K562 (cell line): ENCODE data around the gene NTN1. TPM values are rescaled to one million over a fixed set of nuclear protein-coding genes. Genes with fewer than 3 reads are reported as not detected.
"Not testable (repeated sequence)": the region's sequence is repeated elsewhere in the genome, so short reads cannot be mapped to it uniquely, and the experiment has no call there.

ENCODE experiments used
- ATAC-seq: fragments of 200-7000 bp; cut with Tn5 transposase; 3 replicates; pipeline ENCODE4 v1.9.1; 2020; ENCODE audit warnings: moderate library complexity
- BruUV-seq: library from RNA; stranded (reverse); fragments of 400-500 nt; replicated peaks from 2 replicates; lab custom pipeline; 2021; lab: Mats Ljungman, UMichigan
- CTCF ChIA-PET: fragments of 300-600 bp; formaldehyde crosslinking; extraction: SDS; loops from one replicate; lab custom pipeline; 2021; ENCODE audit warnings: low intra/inter-chr PET ratio; lab: Yijun Ruan, JAX
- POLR2A ChIA-PET: fragments of 300-600, 350-650 bp; sonication (Branson Sonifier 250); formaldehyde crosslinking; extraction: SDS; loops from one replicate; lab custom pipeline; 2021; ENCODE audit warnings: antibody characterized with exemption, inconsistent platforms; lab: Yijun Ruan, JAX
- DNase-seq, 4 experiments: peaks; one replicate each; pipeline versions ENCODE4 v3.0.0 to v3.0.0-alpha.2; 2011 to 2018; ENCODE audit warnings: low spot score in 3 of 4, mixed read lengths in 3 of 4; ENCODE audit errors: extremely low read depth in 1 of 4
- FAIRE-seq: peaks from 2 replicates; lab custom pipeline; 2011; peaks lifted over from hg19 to GRCh38; lab: Jason Lieb, UNC
- H2AFZ ChIP-seq: 2 replicates; pipeline ENCODE4 v1.6.0; 2011; ENCODE audit warnings: low read depth, low read length, control low read depth, inconsistent platforms
- H3K27ac ChIP-seq: fragments of 200-600 bp; 3 replicates; pipeline ENCODE4 v1.8.0; 2011; ENCODE audit warnings: low read depth, mild to moderate bottlenecking, control low read depth, inconsistent platforms, low read length, moderate library complexity, mixed read lengths; ENCODE audit errors: extremely low read depth
- H3K27me3 ChIP-seq, 2 experiments: fragments of 300-600 bp in 1 of 2; 2 replicates in 1 of 2; 3 replicates in 1 of 2; pipeline versions ENCODE4 v1.6.0 to v1.8.0; 2011; ENCODE audit warnings: inconsistent platforms in 2 of 2, low read length in 2 of 2, mild to moderate bottlenecking in 1 of 2, mixed read lengths in 1 of 2, moderate library complexity in 1 of 2; ENCODE audit not compliant: control insufficient read depth in 2 of 2, insufficient read depth in 2 of 2
- H3K36me3 ChIP-seq: fragments of 300-600 bp; 3 replicates; pipeline ENCODE4 v1.8.0; 2011; ENCODE audit warnings: mild to moderate bottlenecking, low read length, inconsistent platforms; ENCODE audit not compliant: control insufficient read depth, insufficient read depth
- H3K4me1 ChIP-seq, 2 experiments: fragments of 200-600 bp in 1 of 2; replicated peaks in 1 of 2; 2 replicates in 1 of 2; 3 replicates in 1 of 2; pipeline versions ENCODE4 v1.5.1 to v1.8.0; 2011; ENCODE audit warnings: inconsistent platforms in 2 of 2, low read length in 2 of 2, mild to moderate bottlenecking in 1 of 2, mixed read lengths in 1 of 2, moderate library complexity in 1 of 2; ENCODE audit not compliant: control insufficient read depth in 2 of 2, insufficient read depth in 2 of 2
- H3K4me2 ChIP-seq: 2 replicates; pipeline ENCODE4 v1.6.1; 2011; ENCODE audit warnings: low read length, control low read depth, inconsistent platforms, mixed read lengths; ENCODE audit not compliant: insufficient read depth
- H3K4me3 ChIP-seq: fragments of 200-600 bp; sonication (generic), shearing (Covaris generic); 2 replicates; pipeline ENCODE4 v1.5.1; 2016; ENCODE audit warnings: control low read depth, inconsistent platforms
- H3K79me2 ChIP-seq: fragments of 200-600 bp; 3 replicates; pipeline ENCODE4 v1.8.0; 2011; ENCODE audit warnings: low read length, inconsistent platforms; ENCODE audit not compliant: control insufficient read depth, insufficient read depth
- H3K9ac ChIP-seq, 2 experiments: 2 replicates each; pipeline versions ENCODE4 v1.6.0 to v1.6.1; 2011; ENCODE audit warnings: low read depth in 2 of 2, low read length in 2 of 2, control low read depth in 1 of 2, inconsistent platforms in 1 of 2, mild to moderate bottlenecking in 1 of 2, mixed read lengths in 1 of 2; ENCODE audit not compliant: insufficient read depth in 1 of 2
- H3K9me1 ChIP-seq: one replicate; pipeline ENCODE4 v1.6.0; 2011; ENCODE audit warnings: inconsistent platforms, mild to moderate bottlenecking, low read length, moderate library complexity; ENCODE audit not compliant: control insufficient read depth, insufficient read depth
- H3K9me3 ChIP-seq: replicated peaks from 2 replicates; pipeline ENCODE4 v1.5.1; 2011; ENCODE audit warnings: low read depth, low read length, inconsistent platforms; ENCODE audit not compliant: control insufficient read depth, insufficient read depth
- H4K20me1 ChIP-seq: replicated peaks from 2 replicates; pipeline ENCODE4 v1.6.1; 2011; ENCODE audit warnings: low read length, inconsistent platforms, mixed read lengths; ENCODE audit not compliant: control insufficient read depth, insufficient read depth
- MCM3 ChIP-seq: fragments of 450-650 bp; IDR thresholded peaks from 2 replicates; pipeline ENCODE4 v1.6.1; 2016
- ZFP91 ChIP-seq: sonication (generic); formaldehyde crosslinking; IDR thresholded peaks from 2 replicates; pipeline ENCODE4 v1.8.0; 2022; ENCODE audit warnings: mild to moderate bottlenecking, missing genetic modification reagents
- WGBS: fragments of 100-300 bp; shearing (Covaris generic); methylation state at CpG from one replicate; pipeline ENCODE4 v1.1.6; 2016; ENCODE audit warnings: low coverage, mixed read lengths; ENCODE audit not compliant: insufficient coverage; ENCODE audit errors: missing lambda C conversion rate; 5-methylcytosine and 5-hydroxymethylcytosine counted together
- in situ Hi-C: fragments of 300-500 bp; cut with MboI; formaldehyde crosslinking; loops from 4 replicates; pipeline ENCODE4 v1.15.0; 2018; ENCODE audit warnings: inconsistent platforms, mixed read lengths
- intact Hi-C: fragments of 100-400 bp; cut with micrococcal nuclease; formaldehyde crosslinking; loops from 2 replicates; pipeline ENCODE4 v1.14.2; 2022
- polyA plus RNA-seq, 8 experiments: library from polyadenylated mRNA; depleted of rRNA in 4 of 8; stranded (reverse) in 5 of 8; unstranded in 3 of 8; fragments of >200 nt; fragmentation: Nextera tagmentation in 2 of 8; fragmentation: Illumina TruSeq in 1 of 8; extraction: Ambion mirVana in 2 of 8; extraction: Trizol in 1 of 8; gene quantifications; 2 replicates each; pipeline versions ENCODE4 v1.2.1 to v1.2.3, GENCODE V29; 2011 to 2014; ENCODE audit warnings: inconsistent platforms in 1 of 8, missing spikeins in 1 of 8
- total RNA-seq, 7 experiments: library from RNA; depleted of rRNA in 6 of 7; stranded (reverse); fragments of >200 nt in 6 of 7; fragmentation: Illumina TruSeq in 2 of 7; extraction: Trizol in 2 of 7; gene quantifications; 2 replicates each; pipeline versions ENCODE4 v1.2.1 to v1.2.3, GENCODE V29; 2011 to 2021; ENCODE audit warnings: low replicate concordance in 1 of 7

NTN1 gene
- total and polyA plus RNA-seq, 9 of the 15 experiments (the other 6 are each of a cell fraction or from before 2014, with no cell fraction given), result 0.02 TPM; not detected in 8

GRCh38 chr17:8984225-8984624, 37.1 kb upstream of the NTN1 start:
- H3K4me2 ChIP-seq, POLR2A ChIA-PET, ATAC-seq, H3K27me3 ChIP-seq, H4K20me1 ChIP-seq, H3K4me1 ChIP-seq, intact Hi-C loops, H3K9ac ChIP-seq, BruUV-seq, H2AFZ ChIP-seq, H3K36me3 ChIP-seq, H3K9me1 ChIP-seq, H3K27ac ChIP-seq, H3K9me3 ChIP-seq, H3K4me3 ChIP-seq, DNase-seq, H3K79me2 ChIP-seq, FAIRE-seq: not testable (repeated sequence)
- 0% methylated on average over 2 of the region's 5 CpGs for WGBS
- in situ Hi-C loops, result loop anchor here (25.0 kb wide), 2 partner anchors 553 to 922 kb away; no protein-coding TSS in a partner anchor
- CTCF ChIA-PET, result interaction anchor here (0.7 kb wide), 1 partner anchor 156 kb away, joined by 3 read pairs; no protein-coding TSS in a partner anchor

- Histone ChIP-seq H3K36me3 (no peaks in the 10 kb centered on the region), H3K9ac (no peak overlapping the region), H3K27ac (no peak overlapping the region), H2AFZ (no peak overlapping the region), H4K20me1 (no peaks in the 10 kb centered on the region), H3K9me3 (no peaks in the 10 kb centered on the region), H3K27me3 (no peaks in the 10 kb centered on the region; a peak in 1 of 5 replicates), H3K4me3 (no peak overlapping the region), H3K9me1 (no peaks in the 10 kb centered on the region), H3K79me2 (no peaks in the 10 kb centered on the region), H3K4me1 (no peaks in the 10 kb centered on the region), H3K4me2 (no peak overlapping the region)
- intact Hi-C loops, result no loop called here
- DNase-seq (no peak), ATAC-seq (no peak), FAIRE-seq (no peak)
- CTCF ChIA-PET, result interaction anchor here (0.7 kb wide), 1 partner anchor 156 kb away, joined by 3 read pairs; no protein-coding TSS in a partner anchor
- TF ChIP-seq MCM3, result no peak
- no peak for TF ChIP-seq ZFP91 (CRISPR knock-in tag)
- BruUV-seq, result no TSS peak
- POLR2A ChIA-PET, result no interaction called here
- 2% methylated on average over 4 of the region's 4 CpGs for WGBS
- in situ Hi-C loops, result loop anchor here (25.0 kb wide), 2 partner anchors 552 to 923 kb away; no protein-coding TSS in a partner anchor
Observed at GRCh38 chr17:8985054-8985701, 36.1 kb upstream of the NTN1 start.
